GM21529 (cell line): ENCODE results near the gene HUS1B.
"Not testable (repeated sequence)": the region's sequence is repeated elsewhere in the genome, so short reads cannot be mapped to it uniquely, and the experiment has no call there.

Source experiments
- ATAC-seq: cut with Tn5 transposase; IDR thresholded peaks from one replicate; pipeline ENCODE4 v1.9.1; 2021; ENCODE audit not compliant: unreplicated experiment

HUS1B gene

DNA sequence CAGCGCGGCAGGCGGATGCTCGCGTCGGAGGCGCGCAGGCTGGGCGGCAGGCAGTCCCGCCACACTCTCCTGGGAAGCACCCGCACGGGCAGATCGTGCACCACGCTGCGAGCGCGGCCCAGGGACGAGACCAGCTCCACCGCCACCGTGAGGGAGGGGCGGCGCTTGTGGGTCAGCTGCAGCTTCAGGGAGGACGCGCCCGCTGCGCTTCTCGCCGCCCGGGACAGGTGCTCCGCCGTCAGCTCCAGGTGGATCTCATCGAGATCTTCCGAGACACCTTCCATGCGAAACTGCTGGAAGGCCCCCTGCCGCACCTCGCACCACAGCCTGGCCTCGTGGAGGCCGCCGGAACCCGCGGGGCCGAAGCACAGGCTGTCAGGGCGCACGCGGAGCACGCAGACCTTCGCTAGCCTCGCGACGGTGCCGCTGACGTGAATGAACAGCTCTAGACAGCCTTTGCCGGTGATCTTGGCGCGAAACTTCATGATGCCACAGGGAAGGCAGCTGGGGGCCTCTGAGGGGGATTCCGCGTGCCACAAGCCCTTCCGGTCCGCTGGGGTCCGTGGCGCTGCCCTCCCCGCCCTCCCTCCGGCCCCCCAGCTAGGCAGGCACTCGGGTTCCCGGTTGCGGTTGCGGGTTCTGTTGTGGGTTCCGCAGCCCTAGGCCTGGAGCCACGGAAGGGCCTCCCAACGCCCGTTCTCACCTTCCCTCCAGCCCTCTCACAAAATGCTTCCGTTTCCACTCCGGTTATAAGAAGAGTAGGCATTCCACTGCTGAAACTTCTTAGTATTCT is at the start of gene HUS1B:
Gene HUS1B, minus strand, starts transcription at position 641 of the 793 bp plus-strand sequence. Its CDS starts 156 bp downstream, at position 485.
- ATAC-seq: no peak

DNA sequence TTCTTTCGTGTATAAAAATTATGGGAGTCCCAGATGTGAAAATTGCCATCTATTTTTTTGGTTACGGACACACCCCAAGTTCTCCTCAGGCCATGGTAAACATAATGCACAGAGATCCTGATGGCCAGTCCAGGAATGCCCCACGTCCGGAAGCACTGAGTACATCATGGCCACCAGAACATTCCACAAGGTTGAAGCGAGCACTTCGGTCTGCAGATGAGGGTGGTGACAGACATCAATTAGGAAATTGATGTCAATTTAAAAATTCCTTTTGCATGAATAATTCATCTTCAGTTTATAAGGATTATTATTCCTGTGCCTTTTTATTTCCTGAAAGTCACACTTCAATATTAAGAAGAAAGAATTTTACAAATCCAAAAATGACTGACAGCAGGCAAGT is 49.2 kb upstream of the HUS1B start:
- ATAC-seq: no peak

DNA sequence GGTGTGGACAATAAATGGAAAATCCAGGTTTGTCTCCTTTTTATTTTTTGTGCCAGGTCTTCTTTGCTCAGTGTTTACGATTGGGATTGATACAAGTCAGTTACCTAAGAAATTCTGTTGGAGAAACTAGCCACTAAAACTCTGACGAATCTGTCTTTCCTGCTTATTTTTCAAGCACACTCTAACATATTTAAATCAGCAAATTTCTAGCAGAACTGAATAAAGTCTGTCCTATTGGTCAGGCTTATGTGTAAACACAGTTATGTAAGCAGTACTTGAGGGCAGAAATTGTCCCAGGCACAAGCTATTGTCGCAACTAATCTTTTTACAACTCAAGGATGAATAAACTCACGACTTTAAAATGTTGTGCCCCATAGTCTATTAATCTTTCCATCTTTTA is 48.1 kb upstream of the HUS1B start:
- ATAC-seq: no peak

DNA sequence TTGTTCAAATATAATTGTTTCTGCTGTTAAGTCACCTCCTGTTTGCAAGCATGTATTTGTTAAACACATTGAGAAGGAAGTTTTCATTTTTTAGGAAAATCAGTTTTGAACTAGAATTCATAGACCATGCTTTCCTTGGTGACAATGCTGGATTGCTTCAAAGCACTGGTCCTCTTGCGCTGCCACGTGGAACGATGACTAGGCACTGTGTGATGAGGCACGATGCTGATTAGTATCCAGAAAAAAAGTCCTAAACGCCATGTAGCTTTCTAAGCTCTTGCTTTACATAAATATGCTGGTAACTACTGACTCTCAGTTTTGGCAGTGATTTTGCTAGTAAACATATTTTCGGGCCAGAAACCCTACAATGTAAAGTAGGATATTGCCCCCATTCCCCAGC is 47.1 kb upstream of the HUS1B start:
- ATAC-seq: no peak

DNA sequence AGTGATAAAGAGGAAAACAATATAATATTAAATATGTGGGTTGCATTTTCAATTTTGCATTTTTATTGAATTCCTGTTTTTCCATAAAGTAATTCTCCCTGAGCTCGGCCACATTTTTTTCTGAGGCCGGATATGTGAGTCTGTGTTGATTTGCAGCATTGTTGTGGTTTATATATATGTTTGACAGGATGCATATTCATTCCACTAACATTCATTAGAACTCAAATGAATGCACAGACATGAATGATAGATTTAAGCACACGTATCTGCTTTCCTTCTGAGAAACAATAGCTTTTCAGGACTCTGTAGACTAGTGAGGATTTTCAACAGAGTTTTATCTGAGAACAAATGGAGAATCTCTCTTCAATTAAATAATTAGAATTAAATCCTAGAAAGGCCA is 46.7 kb upstream of the HUS1B start:
- ATAC-seq: no peak

DNA sequence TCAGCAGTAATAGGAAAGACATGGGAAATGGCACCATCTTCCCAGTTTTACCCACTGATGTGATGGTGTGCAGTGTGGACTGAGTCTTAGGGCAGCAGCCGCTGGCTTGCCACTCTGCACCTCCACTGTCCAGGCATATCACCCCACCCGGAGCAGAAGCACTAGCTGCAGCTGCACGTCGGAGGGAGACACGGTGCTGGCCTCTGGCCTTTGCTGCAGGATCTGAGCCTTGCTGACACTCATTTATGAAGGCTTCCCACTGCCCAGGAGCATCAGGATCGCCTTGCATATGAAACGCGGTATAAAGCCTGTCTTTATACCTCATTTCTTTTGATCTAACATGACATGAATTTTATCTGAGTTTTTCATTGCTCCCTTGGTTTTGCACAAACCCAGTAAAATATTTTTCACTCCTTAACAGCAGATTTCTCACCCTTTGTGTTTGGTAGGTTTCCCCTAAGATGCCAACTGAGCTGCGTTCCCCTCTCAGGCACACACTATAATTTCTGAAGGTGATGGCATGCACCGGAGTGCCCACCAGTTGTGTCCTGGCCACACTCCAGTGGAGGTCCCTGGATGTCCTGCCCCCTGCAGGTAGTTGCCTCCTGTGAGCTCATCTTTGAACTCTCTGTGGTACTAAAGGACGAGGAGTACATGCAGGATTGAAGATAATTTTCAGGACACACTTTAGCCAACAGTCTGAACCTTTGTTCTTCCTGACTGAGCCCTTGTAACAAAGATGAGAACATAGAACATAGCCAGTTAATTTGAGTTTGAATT is 45.0 kb upstream of the HUS1B start:
- ATAC-seq: no peak

DNA sequence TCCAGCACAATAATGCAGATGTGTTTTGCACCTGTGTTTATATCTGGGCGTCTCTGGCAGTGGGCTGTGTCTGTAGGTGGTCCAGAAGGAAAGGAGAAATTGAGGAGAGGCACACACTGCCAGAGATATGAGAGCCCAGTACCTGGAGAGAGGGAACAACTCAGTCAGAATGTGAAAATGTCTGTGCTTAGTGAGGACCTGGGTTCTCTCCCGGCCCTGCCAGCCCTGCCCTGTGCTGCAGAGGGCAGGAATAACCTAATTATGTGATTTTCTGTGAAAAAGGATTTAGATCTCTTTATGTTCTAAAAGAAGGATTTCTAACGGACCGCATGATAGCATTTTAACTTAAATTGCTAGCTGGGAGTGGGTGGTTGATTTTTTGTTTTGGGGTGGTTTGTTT is 44.3 kb upstream of the HUS1B start:
- no peak for ATAC-seq

DNA sequence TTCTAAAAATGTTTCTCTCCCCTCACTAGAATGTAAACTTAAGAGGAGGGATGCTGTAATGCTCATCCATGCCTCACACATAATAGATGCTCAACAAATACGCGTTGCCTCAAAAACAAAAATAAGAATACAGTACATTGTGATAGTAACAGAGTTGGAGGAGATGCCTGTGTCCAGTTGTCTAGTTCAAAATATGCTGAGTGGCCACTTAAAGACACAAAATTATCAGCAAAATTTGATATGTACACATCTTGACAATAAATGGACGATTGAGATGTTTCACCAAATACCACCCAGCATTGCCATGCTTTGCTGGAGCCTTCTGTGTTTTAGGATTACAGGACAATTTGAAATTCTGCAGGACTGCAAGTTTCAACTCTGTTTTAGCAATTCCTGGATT is 43.6 kb upstream of the HUS1B start:
- ATAC-seq: no peak

DNA sequence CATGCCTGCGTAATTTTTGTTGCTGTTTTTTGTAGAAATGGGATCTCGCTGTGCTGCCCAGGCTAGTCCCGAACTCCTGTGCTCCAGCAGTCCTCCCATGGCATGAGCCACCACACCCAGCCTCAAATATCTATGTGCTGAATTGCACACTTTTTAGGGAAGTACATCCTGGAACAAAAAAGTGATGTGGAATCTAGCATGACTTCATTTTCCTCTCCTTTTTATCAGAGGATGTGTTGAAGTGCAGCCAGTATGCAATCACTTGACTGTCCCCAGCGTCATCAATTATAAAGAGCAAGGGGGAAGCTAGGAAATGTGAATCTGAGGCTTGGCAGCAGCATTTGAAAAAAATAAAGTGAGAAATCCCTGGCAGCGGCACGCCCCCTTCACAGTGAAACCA is 42.4 kb upstream of the HUS1B start:
- ATAC-seq: no peak

DNA sequence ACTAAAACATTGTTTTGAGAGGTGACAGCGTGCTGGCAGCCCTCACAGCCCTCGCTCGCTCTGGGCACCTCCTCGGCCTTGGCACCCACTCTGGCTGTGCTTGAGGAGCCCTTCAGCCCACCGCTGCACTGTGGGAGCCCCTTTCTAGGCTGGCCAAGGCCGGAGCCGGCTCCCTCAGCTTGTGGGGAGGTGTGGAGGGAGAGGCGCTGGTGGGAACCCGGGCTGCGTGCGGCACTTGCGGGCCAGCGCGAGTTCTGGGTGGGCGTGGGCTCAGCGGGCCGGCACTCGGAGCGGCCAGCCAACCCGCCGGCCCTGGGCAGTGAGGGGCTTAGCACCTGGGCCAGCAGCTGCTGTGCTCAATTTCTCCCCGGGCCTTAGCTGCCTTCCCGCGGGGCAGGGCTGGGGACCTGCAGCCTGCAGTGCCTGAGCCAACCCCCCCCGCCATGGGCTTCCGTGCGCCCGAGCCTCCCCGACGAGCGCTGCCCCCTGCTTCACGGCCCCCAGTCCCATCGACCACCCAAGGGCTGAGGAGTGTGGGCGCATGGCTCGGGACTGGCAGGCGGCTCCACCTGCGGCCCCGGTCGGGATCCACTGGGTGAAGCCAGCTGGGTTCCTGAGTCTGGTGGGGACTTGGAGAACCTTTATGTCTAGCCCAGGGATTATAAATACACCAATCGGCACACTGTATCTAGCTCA is 37.7 kb upstream of the HUS1B start:
- ATAC-seq: not testable (repeated sequence)

DNA sequence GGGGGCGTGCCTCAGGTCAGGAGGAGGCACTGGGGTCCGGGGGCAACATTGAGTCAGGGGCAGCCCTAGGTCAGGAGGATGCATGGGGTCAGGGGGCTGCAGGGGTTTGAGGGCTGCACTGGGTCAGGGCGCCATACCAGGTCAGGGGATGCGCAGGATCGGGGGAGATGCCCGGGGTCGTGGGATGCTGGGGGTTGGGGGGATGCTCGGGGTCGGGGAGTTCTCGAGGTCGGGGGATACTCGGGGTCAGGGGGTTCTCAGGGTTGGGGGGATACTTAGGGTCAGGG is 36.8 kb upstream of the HUS1B start:
- no peak for ATAC-seq

DNA sequence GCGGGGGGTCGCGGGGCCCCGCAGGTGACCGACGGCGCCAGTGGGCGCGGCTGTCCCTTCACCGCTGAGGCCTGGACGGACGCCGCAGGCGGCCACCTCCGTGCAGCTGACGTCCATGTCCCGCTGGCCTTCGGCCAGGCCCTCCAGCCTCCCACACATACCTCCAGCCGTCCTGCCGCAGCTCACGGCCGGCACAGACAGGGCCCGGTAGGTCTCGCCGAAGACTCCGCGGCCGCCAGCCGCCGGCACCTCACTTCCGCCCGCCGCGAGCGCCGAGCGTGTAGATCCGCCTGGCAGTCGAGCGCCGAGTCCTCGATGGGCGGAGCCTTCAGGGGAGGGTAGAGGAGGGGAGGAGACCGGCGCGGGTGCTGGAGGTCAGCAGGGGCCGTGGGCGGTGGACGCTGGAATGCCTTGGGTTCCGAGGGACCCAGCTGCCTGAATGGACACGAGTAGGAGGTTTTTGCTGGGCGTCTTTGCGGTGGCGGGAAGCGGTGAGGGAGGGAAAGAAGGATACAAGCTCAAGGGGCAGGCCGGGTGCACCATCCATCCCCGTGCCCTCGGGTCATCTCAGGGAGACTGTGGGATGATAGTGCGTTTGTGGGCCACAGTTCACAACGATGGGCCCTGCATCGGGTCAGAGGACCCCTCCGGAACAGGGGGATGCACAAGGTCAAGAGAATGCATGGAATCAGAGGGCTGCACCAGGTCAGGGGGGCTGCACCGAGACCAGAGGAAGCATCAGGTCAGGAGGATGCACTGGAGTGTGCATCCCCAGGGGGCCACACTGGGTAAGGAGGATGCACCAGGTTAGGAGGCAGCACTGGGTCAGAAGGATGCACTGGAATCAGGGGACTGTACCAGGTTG is 36.2 kb upstream of the HUS1B start, which contains the start of gene EXOC2:
Gene EXOC2, minus strand, starts transcription at position 282 of the 865 bp plus-strand sequence. CDS start 55,321 bp downstream, outside the sequence.
- peak; percentile 86 for ATAC-seq

DNA sequence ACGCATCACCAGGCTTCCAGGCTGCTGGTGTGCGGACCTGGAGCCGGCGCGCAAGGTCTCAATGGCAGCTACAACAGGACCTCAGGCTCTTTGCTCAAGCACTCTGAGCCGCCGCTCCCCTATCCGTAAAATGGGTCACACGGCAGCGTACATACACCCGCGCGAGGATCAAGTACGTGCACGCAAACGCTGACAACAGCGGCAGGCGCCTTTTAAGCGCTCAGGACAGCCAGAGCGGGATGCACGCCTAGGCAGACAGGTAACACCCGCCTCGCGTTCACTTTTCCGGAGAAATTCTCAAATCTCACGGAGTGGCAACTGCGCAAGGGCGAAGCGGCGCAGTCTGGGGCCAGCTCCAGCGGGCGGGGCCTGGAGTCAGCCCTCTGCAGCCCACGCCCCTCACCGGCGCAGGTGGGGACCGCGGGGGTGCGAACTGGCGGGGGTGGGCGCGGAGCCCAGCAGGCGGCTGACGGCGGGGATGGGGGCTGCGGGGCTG is 35.5 kb upstream of the HUS1B start:
- peak; percentile 79 for ATAC-seq

DNA sequence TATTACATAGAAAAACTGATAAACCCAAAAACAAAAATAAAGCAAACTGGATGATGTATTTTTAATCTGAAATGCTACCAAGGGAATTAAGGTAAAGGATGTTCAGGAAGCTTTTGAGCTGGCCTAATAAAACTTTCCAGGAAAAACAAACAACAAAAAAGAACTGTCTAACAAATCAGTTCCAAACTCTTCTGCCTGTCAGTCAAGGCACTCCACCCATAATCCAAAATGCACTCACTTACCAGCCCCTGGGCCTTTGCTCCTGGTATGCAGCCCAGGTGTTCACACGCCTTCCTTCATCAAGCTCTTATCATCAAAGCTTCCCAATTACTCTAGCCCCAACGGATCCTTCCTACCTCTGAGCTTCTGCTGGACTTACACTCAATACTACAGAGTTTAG is 32.3 kb upstream of the HUS1B start:
- no peak for ATAC-seq

DNA sequence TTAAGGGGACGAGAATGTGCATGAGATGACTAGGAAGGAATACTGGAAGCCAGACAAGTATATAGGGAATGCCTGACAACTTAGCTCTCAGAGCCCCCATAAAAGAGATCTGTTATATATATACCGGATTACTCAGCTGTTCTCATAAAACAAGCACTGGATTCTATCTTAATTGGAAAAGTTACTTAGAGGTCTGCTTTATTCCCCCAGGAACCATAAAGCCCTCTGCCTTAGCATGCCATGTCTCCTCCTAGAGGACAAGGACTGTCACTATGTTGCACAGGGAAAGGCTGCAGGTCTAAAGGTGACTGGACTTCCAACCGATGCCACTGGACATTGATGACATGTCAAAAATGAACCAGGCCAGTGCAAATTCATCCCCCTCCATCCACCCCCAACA is 29.6 kb upstream of the HUS1B start:
- ATAC-seq: no peak

DNA sequence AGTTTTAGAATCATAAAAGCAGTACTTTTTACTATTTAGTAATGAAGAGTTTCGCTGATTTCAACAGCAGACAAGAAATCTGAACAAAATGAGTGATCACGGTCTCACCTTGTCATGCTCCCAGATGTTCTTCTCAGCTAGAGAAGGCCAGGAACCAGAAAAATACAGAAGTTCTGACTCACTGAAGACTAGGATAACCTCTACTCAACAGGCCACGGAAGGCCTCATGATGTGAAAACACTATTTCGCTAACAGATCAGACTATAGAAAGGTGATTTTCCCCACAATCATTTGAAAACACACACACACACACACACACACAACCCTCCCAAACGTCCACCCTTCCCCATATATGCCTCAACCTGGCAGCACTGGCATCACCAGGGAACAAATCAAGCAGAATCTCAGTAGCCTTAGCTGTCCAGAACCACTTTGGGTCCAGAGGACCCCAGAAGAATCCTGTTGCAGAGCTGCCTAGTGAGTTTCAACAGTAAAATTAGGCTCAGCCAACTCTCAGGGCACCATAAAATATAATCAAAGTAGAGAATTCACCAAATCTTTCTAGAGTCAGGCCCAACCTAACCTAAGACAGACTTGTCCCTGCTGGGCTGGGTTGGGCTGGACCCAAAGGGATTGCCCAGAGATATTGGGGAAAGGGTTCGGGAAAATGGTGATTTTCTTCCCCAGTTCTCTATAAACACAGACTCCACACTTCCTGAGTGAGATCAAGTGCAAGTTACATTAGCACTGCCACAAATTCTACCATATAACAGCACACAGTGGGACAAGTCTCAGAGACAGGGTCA is 28.1 kb upstream of the HUS1B start:
- peak; percentile 95 for ATAC-seq

DNA sequence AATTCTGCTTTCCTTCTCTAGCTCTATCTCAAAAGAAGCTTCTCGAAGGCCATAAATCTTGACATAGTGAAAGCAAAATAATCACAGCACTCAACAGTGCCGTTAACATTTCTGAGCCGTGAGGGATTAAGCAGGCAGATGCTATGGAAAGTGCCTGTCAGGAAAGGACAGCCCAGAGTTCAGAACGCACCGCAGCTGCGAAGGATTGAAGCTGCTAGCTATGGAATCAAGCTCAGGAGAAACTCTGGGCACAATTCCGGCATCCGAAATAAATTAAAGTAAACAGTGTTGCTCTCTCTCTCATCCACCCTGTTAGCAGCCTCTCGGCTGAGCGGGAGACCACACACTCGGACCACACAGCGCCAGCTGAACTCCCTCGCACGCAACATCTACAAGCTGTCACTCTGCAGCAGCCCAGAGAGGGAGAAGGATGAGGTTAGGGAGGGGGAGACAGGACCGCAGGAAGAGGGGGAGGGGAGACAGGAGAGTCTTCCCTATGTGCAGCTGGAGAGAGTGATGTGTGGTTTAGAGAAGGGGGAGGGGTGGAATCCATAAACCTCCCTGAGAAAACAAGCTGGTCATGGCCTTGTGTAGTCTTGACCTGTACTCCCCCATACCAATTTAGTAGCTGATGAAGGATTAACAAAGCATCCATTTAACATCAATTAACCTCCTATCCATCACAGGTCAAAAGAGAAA is 27.0 kb upstream of the HUS1B start:
- no peak for ATAC-seq

DNA sequence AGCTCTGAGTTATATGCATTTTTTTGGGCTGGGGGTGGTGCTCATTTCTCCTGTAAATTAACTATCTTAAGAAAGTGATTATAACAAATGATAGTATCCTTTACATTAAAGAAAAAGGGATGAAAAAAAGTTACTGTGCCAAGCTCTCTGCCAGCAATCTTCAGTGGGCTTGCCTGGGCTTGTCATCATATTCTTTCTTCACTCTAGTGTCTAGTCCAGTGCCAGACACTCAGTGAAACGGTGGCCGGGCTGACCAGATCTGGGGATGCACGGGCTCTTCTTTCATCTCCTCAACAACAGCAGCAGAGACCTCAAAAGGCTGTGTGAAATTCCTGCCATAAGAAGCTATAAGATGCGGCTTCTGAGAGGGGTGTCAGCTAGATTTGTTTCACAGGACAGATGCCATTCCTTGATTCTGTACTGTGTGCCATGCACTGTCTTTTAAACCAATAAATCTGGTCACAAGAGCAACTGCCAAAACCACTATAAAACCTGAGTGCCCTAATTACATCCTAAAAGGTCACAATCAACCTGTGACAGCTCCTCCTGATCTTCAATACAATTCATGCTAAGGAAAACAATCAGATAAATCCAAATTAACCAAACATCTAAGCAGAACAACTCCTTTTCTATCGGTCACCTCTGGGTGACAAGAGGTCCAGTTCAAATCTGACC is 23.9 kb upstream of the HUS1B start:
- no peak for ATAC-seq

DNA sequence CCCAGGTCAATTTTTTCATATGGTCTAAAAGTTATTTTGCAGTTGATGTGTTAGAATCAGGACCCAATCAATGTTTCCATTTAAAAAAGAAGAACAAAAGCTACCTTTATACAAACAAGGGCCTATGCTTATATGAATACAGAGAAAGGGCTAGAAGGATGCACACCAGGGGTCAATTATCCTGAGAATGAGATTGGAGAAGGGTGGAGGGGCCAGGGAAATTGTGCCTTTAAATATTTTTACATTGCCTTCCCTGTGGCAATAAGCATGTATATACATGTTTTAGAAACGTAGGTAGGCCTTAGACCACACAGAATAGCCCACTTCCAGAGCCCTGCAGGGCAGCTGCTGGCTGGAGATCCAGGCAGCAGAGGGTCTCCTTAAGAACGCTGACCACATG is 23.4 kb upstream of the HUS1B start:
- no peak for ATAC-seq
